Mesodermal cell (in vitro differentiated cells): Measurements from ENCODE around the gene STK38L.
"Not testable (repeated sequence)": the region's sequence is repeated elsewhere in the genome, so short reads cannot be mapped to it uniquely, and the experiment has no call there.

Experiments
- H3K27ac ChIP-seq: 2 replicates; pipeline ENCODE4 v1.7.0; 2013; ENCODE audit warnings: mild to moderate bottlenecking, low read depth, low read length, moderate library complexity; ENCODE audit not compliant: severe bottlenecking
- H3K36me3 ChIP-seq: 2 replicates; pipeline ENCODE4 v1.7.1; 2013; ENCODE audit warnings: mild to moderate bottlenecking, low read length, moderate library complexity; ENCODE audit not compliant: control insufficient read depth, insufficient read depth
- H3K4me1 ChIP-seq: one replicate; pipeline ENCODE4 v1.7.1; 2013; ENCODE audit warnings: mild to moderate bottlenecking, low read length; ENCODE audit not compliant: insufficient read depth, control insufficient read depth, poor library complexity, severe bottlenecking
- H3K4me3 ChIP-seq: 2 replicates; pipeline ENCODE4 v1.7.0; 2013; ENCODE audit warnings: low read length, control low read depth, mild to moderate bottlenecking; ENCODE audit not compliant: insufficient read depth, poor library complexity, severe bottlenecking; ENCODE audit errors: extremely low read depth
- H3K9me3 ChIP-seq: 2 replicates; pipeline ENCODE4 v1.7.1; 2013; ENCODE audit warnings: mild to moderate bottlenecking, low read length, moderate library complexity; ENCODE audit not compliant: control insufficient read depth
- WGBS, 2 experiments: methylation state at CpG; one replicate each; pipeline ENCODE4 v1.1.5; 2013; ENCODE audit warnings: missing lambda C conversion rate in 2 of 2; ENCODE audit not compliant: insufficient coverage in 2 of 2; 5-methylcytosine and 5-hydroxymethylcytosine counted together

STK38L gene

DNA sequence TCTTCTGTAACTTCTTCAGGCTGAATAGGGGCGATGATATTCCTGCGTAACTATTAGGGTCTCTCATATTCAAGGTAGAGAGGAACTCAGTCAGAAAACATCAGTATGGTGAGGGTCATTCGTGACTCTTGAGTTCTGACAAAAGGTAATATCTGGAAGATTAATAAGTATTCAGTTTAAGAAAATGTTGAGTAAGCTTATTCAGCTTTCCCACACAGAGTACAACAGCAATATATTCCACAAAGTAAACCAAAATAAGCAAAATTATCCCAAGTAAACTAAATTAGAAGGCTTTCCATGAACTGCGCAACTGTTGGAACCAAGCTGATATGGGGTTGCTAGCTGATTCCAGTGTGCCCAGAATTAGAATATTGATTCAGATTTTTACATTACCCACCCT lies 12.7 kb upstream of the STK38L start:
- H3K4me3 ChIP-seq, H3K27ac ChIP-seq, H3K4me1 ChIP-seq, H3K36me3 ChIP-seq, H3K9me3 ChIP-seq: not testable (repeated sequence)
- WGBS, 2 experiments = 90 to 100% methylated on average over 2 to 3 of the region's 4 CpGs

DNA sequence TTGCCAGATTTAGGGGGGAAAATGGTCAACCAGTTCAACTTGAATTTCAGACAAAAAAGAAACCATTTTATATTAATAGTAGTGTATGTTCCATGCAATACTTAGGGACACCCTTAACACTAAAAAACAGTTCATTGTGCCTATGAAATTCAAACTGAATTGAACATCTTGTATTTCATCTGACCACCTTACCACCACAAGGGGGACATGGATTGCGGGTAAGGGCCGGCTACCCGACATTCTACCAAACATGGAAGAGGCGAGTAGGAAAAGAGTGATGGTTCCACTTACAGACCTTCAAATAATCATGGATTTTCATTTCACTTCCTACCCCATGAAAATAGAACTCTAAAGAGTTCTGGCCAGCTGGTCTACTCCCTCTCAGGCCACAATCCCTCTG lies 10.3 kb upstream of the STK38L start:
- no peak overlapping the region for H3K4me3 ChIP-seq
- WGBS, 2 experiments = no CpG with 5 or more reads among the region's 4 CpGs
- H3K36me3 ChIP-seq = no peaks in the 10 kb centered on the region

DNA sequence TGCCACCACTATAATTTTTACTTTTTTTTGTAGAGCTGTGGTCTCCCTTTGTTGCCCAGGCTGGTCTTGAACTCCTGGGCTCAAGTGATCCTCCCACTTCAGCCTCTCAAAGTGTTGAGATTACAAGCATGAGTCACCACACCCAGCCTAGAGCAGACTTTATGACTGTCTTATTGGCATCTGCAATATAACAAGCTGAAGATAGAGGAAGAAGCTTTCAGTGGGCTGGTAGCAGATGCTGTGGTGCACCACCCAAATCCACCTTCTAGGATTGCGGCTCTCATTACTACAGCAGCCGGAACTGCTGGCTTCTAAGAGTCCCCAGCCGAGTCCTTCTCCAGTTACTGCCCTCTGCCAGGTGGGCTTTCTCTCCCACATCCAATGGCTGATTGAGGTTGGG lies 7.6 kb upstream of the STK38L start:
- H3K4me1 ChIP-seq = no peaks in the 10 kb centered on the region
- 100% methylated on average over 1 to 2 of the region's 3 CpGs for WGBS, 2 experiments

More for the DNA sequence above, 10.3 kb upstream of the STK38L start:
- H3K9me3 ChIP-seq = no peaks in the 10 kb centered on the region
- H3K27ac ChIP-seq = no peak overlapping the region
- no peaks in the 10 kb centered on the region for H3K4me1 ChIP-seq

DNA sequence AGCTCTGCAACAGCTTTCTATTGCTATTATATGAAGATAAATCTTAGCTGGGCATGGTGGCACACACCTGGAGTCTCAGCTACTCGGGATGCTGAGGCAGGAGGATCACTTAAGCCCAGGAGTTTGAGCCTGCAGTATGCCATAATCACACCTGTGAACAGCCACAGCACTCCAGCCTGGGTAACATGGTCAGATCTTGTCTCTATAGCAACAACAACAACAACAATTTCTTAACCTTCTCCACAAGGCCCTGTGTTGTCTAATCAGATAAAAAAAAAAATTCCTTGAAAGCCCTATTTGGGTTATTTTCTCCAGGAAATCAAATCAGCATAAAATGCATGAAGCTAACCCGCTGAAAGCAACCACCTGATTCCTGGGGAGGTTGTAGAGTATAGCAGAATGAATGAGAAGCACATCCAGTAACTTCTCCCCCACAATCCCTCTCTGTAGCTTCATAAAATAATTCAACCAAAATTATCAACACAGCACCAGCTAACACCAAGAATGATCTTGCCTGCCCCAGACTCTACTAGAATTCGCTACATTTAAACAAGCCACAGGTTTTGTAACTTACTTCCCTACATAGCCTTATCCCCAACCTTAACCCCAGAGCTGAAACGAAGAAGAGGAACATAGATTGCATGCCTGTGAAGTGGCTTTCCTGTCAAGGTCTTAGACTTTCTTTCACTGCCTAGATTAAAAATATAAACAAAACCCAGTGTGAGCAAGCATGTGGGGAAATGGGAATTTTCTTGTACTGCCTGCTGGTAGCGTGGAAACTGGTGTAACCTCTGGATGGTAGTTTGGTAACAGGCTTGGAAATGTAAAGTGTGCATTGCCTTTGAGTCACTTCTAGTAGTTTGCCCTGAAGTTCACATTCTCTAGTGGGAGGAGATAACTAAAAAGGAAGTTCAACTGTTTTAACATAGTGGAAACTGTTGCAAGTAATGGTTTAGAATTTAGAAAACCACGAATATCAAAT lies 6.0 kb upstream of the STK38L start:
- 89 to 91% methylated on average over 3 to 4 of the region's 6 CpGs for WGBS, 2 experiments
- Histone ChIP-seq H3K27ac (peak overlapping the region; percentile 29), H3K4me3 (no peak overlapping the region), H3K9me3 (no peaks in the 10 kb centered on the region), H3K4me1 (no peaks in the 10 kb centered on the region), H3K36me3 (no peaks in the 10 kb centered on the region)

More for the DNA sequence above, 7.6 kb upstream of the STK38L start:
- H3K36me3 ChIP-seq = no peaks in the 10 kb centered on the region
- H3K9me3 ChIP-seq = no peaks in the 10 kb centered on the region
- H3K4me3 ChIP-seq = no peak overlapping the region
- no peak overlapping the region for H3K27ac ChIP-seq

DNA sequence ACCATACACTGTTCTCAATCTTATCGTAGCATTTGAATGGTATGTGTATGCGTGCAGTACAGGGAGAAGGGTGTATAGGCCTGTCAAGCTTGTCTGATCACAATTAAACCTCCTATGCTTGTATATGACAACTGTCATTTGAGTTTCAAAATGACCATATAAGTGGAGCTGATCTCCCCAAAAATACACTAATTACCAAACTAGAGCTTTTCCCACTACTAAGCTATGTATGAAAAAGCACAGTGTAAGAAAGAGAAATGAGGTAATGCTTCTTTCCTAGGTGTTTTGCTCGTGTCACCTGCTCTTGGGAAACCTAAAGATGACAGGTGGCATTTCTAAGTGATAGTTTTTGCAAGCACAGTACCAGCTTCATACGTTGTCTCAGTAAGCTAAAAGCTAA lies 1.1 kb upstream of the STK38L start:
- H3K4me3 ChIP-seq = no peak overlapping the region
- H3K36me3 ChIP-seq = no peaks in the 10 kb centered on the region
- 100% methylated on average over 3 of the region's 4 CpGs; no CpG with 5 or more reads in 1 of the 2 experiments for WGBS, 2 experiments
- H3K27ac ChIP-seq = no peak overlapping the region
- H3K9me3 ChIP-seq = peaks cover 7% of the 10 kb centered on the region
- no peaks in the 10 kb centered on the region for H3K4me1 ChIP-seq

DNA sequence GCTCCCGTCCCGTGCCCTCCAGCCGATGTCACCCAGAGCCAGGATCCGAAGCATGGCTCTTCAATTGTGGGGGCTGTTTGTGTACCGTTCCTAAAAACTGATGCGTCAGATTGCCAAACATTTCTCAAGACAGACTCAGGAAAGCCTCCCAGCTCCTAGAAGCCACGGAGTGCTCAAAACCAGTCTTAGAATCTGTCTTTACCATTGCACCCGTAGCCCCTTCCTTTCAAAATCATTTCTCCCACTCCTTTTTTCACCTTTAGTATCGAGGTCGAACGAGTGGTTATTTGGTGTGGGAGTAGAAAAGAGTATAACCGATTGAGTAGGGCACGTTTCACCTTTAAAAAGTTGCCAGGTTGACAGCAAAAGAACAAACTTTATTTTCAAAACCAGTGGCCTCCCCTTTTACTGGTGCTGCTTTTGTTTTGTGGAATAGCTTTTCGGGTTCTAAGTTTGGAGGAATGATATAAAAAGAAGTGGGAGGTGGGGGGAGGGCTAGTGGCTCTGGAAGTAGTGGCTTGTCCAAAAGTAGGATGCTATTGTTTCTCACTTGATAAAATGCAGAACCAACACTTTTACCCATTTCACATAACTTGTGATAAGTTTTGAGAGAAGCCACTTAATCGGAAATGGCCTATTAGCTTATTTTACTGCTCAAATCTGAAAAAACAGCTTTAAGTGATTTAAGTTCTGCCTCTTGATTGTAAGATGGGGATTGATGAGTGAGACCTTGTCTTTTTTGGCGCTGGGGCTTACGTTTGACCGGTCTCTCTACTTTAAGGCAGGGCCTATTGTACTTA lies 803 bp downstream of the STK38L start:
- H3K27ac ChIP-seq = peak overlapping the region; percentile 68
- H3K9me3 ChIP-seq = peaks cover 7% of the 10 kb centered on the region
- peak overlapping the region; percentile 80 for H3K4me3 ChIP-seq
- H3K4me1 ChIP-seq = no peaks in the 10 kb centered on the region
- peaks cover 6% of the 10 kb centered on the region for H3K36me3 ChIP-seq
- WGBS, 2 experiments = 0 to 8% methylated on average over 7 to 9 of the region's 18 CpGs

DNA sequence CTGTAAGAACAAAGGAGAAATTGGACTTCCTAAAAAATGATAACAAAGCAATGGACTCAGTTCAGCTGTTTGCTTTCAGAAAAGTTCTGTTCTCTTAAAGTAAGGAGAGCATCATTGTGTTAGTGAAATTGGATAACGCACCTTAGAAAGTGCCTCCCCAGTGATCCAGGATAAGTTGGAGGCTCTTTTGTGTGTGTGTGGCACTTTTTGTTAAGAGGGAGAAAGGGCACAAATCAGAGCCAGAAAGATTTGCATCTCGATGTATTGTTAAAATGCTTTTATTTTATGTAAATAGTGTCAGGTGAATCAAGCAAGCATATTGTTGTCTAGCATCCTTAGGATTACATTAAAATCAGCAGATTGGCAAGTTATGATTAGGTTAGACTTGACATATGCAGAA lies 2.1 kb downstream of the STK38L start:
- peaks cover 7% of the 10 kb centered on the region for H3K9me3 ChIP-seq
- H3K36me3 ChIP-seq = peaks cover 6% of the 10 kb centered on the region
- WGBS, 2 experiments = 83 to 90% methylated on average over 2 of the region's 2 CpGs
- no peak overlapping the region for H3K27ac ChIP-seq
- peak overlapping the region; percentile 80 for H3K4me3 ChIP-seq
- H3K4me1 ChIP-seq = no peaks in the 10 kb centered on the region

DNA sequence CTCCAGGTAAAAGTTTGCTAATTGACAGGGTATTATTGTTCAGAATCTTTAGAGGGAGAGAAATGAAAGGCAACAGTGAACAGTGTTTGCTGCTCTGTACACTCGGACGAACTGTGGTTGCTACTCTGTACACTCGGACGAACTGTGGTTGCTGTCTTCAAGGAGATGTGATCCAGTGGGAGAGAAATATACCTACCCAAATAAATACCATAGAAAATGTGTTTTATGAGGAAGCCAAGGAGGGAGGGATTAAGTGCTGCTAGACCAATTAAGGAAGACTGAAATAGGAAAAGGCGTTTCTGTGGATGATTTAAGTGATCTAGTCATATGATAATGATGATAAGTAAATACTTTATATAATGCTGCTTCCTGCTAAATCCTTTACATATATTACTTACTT lies 2.7 kb downstream of the STK38L start:
- Histone ChIP-seq H3K4me1 (no peaks in the 10 kb centered on the region), H3K4me3 (no peak overlapping the region), H3K9me3 (peaks cover 7% of the 10 kb centered on the region), H3K27ac (no peak overlapping the region), H3K36me3 (peaks cover 6% of the 10 kb centered on the region)
- WGBS, 2 experiments = 100% methylated on average over 2 of the region's 5 CpGs; no CpG with 5 or more reads in 1 of the 2 experiments

DNA sequence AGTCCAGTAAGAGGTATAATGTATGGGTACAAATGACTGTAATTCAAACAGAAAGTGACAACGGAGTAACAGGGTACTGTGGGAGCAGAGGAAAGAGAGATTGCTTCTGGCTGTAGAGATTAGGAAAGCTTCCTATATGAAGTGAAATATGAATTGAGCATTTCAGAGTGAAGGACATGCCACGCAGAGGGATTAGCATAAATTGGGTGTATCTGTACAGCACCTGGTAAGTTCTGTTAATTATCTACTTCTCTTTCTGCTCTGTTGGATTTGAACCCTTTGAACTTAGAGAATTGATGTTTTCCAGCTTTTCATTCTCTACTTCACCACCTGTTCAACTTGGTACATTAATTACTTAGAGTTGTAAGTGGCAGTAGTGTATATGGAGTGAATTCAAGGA lies 8.8 kb downstream of the STK38L start:
- H3K27ac ChIP-seq = no peak overlapping the region
- H3K4me3 ChIP-seq = no peak overlapping the region
- H3K9me3 ChIP-seq = no peaks in the 10 kb centered on the region
- H3K4me1 ChIP-seq = no peaks in the 10 kb centered on the region
- H3K36me3 ChIP-seq = peaks cover 12% of the 10 kb centered on the region
- WGBS, 2 experiments = 97% methylated on average over 2 of the region's 2 CpGs

DNA sequence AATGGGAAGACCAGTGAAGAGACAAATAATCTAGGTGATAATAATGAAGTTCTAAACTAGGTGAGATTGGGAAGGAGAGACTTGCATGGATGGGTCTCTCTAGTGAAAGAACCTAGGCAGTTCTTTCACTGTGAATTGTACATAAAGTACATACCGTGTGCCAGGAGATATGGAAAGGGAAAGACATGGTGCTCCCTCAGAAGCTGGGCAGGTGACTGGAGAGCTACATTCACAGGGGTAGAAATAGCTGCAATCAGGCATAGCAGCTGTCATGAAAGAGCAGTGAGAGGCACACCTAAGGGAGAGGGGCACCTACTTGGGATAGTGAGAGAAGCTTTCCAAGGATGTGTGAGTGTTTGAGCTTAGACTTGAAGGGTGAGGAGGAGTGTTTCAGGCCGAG lies 9.3 kb downstream of the STK38L start:
- no peaks in the 10 kb centered on the region for H3K4me1 ChIP-seq
- WGBS, 2 experiments = 88 to 89% methylated on average over 2 of the region's 2 CpGs
- H3K36me3 ChIP-seq = peaks cover 12% of the 10 kb centered on the region
- no peak overlapping the region for H3K4me3 ChIP-seq
- no peaks in the 10 kb centered on the region for H3K9me3 ChIP-seq
- no peak overlapping the region for H3K27ac ChIP-seq
